Measurements from ENCODE around the gene CRAMP1.

DNA sequence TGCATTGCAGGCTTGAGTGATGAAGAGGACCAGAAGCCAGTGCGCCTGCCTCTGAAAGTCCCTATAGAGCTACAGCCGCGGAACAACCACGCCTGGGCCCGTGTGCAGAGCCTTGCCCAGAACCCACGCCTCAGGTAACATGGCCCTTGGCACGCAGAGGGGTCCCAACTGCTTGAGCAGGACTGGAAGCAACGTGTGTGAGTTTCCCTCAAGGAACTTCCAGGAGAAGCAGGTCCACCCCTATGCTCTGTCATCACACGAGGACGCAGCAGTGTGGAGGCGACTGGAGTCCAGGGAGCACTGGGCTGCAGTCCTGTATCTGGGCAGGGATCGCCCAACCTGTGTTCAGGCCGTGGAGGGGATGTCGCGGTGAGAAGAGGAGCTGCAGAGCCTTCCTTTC lies 40.9 kb downstream of the CRAMP1 start:
- TF ChIP-seq, protein P1, sequence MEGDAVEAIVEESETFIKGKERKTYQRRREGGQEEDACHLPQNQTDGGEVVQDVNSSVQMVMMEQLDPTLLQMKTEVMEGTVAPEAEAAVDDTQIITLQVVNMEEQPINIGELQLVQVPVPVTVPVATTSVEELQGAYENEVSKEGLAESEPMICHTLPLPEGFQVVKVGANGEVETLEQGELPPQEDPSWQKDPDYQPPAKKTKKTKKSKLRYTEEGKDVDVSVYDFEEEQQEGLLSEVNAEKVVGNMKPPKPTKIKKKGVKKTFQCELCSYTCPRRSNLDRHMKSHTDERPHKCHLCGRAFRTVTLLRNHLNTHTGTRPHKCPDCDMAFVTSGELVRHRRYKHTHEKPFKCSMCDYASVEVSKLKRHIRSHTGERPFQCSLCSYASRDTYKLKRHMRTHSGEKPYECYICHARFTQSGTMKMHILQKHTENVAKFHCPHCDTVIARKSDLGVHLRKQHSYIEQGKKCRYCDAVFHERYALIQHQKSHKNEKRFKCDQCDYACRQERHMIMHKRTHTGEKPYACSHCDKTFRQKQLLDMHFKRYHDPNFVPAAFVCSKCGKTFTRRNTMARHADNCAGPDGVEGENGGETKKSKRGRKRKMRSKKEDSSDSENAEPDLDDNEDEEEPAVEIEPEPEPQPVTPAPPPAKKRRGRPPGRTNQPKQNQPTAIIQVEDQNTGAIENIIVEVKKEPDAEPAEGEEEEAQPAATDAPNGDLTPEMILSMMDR (IDR thresholded peaks at IDR 0.05; ENCODE audit: insufficient read depth, low read depth, low read length) = no peak
- TF ChIP-seq EZH2 (IDR thresholded peaks at IDR 0.05; ENCODE audit: insufficient read depth, low read length) = no peak
